ENCODE data around the gene MC5R.
"Not testable (repeated sequence)": the region's sequence is repeated elsewhere in the genome, so short reads cannot be mapped to it uniquely, and the experiment has no call there.

The MC5R gene

GRCh38 chr18:13849791-13850190 lies 25.8 kb downstream of the MC5R start:
- DNase-seq: no peak
- no peak for ATAC-seq

GRCh38 chr18:13862898-13863297 lies 38.9 kb downstream of the MC5R start:
- DNase-seq, ATAC-seq: not testable (repeated sequence)

GRCh38 chr18:13868501-13869271 lies 44.7 kb downstream of the MC5R start:
- DNase-seq (no peak), ATAC-seq (no peak)

DNA sequence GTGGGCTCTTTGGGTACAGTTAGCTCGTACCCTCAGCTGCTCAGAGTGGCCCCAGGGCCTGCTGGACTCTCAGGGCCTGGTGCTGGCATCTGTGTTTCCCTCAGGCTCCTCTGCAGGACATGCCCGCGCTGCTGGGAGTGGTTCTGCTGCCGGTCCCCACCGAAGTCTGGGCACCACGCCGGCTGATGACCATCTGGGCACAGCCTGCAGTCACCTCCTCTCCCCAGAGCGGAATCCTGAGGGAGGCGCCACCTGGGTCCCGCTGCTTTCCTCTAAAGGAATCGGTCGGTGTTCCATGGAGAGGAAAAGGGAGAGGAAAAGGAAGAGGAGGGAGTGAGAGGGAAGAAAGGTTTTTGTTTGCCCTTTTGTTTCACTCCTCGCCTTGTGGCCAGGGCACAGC lies 47.8 kb downstream of the MC5R start:
- no peak for ATAC-seq
- DNase-seq: no peak

DNA sequence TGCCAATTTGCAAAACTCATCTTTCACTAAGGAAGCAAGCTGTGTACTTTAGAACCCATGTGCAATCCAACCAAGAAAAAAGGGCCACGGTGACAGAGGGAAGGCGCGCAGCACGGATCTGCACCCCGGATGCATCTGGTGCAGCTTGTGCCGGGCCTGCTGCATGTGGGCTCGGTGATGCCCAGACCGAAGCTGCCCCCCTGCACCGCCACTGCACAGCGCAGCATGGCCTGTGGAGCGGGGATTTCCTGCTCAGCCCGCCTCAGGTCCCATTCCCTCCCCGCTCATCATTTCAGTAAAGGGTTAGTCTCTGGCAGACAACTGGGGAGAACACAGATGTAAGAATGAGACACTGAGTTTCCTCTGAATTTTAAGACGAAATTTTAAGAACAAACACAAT lies 48.4 kb downstream of the MC5R start:
- no peak for DNase-seq
- ATAC-seq: no peak

GRCh38 chr18:13872932-13873331 lies 49.0 kb downstream of the MC5R start:
- DNase-seq (no peak), ATAC-seq (no peak)

GRCh38 chr18:13874558-13874957 lies 50.6 kb downstream of the MC5R start:
- DNase-seq: no peak
- ATAC-seq: no peak

Measured in stimulated activated naive CD8-positive, alpha-beta T cell treated with anti-CD3 and anti-CD28 coated beads, Interleukin-15, Interleukin-2, amounts not matched to agents 100 U/mL and 50 U/mL, for 24 hours (primary cell).